Ishikawa (cell line): Measurements from ENCODE around the gene PSMA7.

Experiments used
- CEBPB ChIP-seq: IDR thresholded peaks from 2 replicates; pipeline ENCODE4 v1.6.1; 2012
- CREB1 ChIP-seq: IDR thresholded peaks from 2 replicates; pipeline ENCODE4 v1.6.1; 2012; ENCODE audit warnings: low read depth
- EGR1 ChIP-seq: IDR thresholded peaks from 2 replicates; pipeline ENCODE4 v1.6.1; 2012
- EP300 ChIP-seq: IDR thresholded peaks from 2 replicates; pipeline ENCODE4 v1.6.1; 2012; ENCODE audit warnings: borderline replicate concordance
- FOXM1 ChIP-seq: IDR thresholded peaks from 2 replicates; pipeline ENCODE4 v1.6.1; 2012; ENCODE audit warnings: low read depth, borderline replicate concordance
- NFIC ChIP-seq: IDR thresholded peaks from 2 replicates; pipeline ENCODE4 v1.6.1; 2012
- RAD21 ChIP-seq: IDR thresholded peaks from 2 replicates; pipeline ENCODE4 v1.6.1; 2012; ENCODE audit warnings: low read depth
- REST ChIP-seq: IDR thresholded peaks from 2 replicates; pipeline ENCODE4 v1.6.1; 2012; ENCODE audit warnings: low read depth, mild to moderate bottlenecking
- TAF1 ChIP-seq: IDR thresholded peaks from 2 replicates; pipeline ENCODE4 v1.6.1; 2012; ENCODE audit warnings: low read depth, mild to moderate bottlenecking
- TCF12 ChIP-seq: IDR thresholded peaks from 2 replicates; pipeline ENCODE4 v1.6.1; 2012; ENCODE audit warnings: low read depth
- TEAD4 ChIP-seq: IDR thresholded peaks from 2 replicates; pipeline ENCODE4 v1.6.1; 2012
- YY1 ChIP-seq: IDR thresholded peaks from 2 replicates; pipeline ENCODE4 v1.6.1; 2012; ENCODE audit warnings: low read depth
- ZBTB7A ChIP-seq: IDR thresholded peaks from 2 replicates; pipeline ENCODE4 v1.6.1; 2012; ENCODE audit warnings: low read depth
- TF ChIP-seq, protein P1 (sequence below): IDR thresholded peaks from 2 replicates; pipeline ENCODE4 v1.6.1; 2012
- TF ChIP-seq, protein P2 (sequence below): IDR thresholded peaks from 2 replicates; pipeline ENCODE4 v1.6.1; 2012

Gene PSMA7

DNA sequence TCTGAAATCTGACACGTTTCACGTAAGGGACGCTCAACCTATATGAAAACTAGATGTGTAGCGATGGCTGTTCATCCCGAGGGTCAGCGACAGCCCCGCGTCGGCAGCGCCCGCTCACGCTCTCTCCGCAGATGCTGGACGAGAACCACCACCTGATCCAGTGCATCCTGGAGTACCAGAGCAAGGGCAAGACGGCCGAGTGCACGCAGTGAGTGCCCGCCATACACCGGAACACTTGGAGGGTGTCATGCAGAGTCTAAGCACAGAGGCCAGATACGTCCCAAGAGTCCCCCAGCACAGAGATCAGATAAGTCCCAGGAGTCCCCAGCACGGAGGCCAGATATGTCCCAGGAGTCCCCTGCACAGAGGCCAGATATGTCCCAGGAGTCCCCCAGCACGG is 15.3 kb upstream of the PSMA7 start:
- TF ChIP-seq CREB1 (no peak), FOXM1 (no peak), YY1 (no peak), REST (no peak), RAD21 (no peak), TEAD4 (no peak), EGR1 (no peak), NFIC (no peak), ZBTB7A (no peak), TAF1 (no peak), TCF12 (no peak), CEBPB (no peak), EP300 (no peak)
- TF ChIP-seq, protein P1, sequence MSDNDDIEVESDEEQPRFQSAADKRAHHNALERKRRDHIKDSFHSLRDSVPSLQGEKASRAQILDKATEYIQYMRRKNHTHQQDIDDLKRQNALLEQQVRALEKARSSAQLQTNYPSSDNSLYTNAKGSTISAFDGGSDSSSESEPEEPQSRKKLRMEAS = no peak
- TF ChIP-seq, protein P2, sequence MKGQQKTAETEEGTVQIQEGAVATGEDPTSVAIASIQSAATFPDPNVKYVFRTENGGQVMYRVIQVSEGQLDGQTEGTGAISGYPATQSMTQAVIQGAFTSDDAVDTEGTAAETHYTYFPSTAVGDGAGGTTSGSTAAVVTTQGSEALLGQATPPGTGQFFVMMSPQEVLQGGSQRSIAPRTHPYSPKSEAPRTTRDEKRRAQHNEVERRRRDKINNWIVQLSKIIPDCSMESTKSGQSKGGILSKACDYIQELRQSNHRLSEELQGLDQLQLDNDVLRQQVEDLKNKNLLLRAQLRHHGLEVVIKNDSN = no peak

- no peak for TF ChIP-seq CREB1
Measured at GRCh38 chr20:62158088-62158400, 14.8 kb upstream of the PSMA7 start.

DNA sequence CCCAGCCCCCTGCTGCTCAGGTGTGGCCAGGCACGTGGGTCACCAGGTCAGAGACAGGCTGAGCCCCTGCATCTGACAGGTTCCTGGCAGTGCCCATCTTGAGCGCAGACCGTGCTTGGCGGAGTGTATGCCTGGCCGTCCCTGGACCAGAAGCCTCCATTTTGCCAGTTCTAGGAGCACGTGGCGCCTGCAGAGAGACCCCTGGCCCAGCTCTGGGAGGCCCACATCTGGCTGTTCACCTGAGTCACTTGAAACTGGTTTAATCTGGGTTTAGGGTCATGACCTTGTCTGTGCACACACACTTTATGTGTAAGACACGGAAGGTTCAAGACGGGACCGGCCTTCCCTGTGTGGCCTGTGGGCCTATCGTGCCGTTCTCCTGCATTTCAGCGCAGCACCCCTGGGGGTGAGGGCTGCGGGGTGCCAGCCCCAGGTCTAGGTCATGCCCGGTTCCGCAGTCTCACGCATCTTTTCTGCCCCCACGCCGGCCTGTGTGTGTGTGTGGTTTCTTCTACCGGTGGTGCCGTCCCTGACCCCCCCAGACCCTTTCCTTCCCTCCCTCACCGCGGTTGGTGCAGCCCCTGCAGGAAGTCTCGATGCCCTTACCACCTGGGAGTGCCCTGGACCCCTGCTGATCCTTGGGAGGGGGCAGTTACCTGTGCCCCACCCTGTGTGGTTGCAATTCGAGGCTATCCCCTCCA is 14.3 kb upstream of the PSMA7 start:
- no peak for TF ChIP-seq TEAD4
- no peak for TF ChIP-seq YY1
- TF ChIP-seq, protein P1 = no peak
- TF ChIP-seq, protein P2 = no peak
- no peak for TF ChIP-seq FOXM1

DNA sequence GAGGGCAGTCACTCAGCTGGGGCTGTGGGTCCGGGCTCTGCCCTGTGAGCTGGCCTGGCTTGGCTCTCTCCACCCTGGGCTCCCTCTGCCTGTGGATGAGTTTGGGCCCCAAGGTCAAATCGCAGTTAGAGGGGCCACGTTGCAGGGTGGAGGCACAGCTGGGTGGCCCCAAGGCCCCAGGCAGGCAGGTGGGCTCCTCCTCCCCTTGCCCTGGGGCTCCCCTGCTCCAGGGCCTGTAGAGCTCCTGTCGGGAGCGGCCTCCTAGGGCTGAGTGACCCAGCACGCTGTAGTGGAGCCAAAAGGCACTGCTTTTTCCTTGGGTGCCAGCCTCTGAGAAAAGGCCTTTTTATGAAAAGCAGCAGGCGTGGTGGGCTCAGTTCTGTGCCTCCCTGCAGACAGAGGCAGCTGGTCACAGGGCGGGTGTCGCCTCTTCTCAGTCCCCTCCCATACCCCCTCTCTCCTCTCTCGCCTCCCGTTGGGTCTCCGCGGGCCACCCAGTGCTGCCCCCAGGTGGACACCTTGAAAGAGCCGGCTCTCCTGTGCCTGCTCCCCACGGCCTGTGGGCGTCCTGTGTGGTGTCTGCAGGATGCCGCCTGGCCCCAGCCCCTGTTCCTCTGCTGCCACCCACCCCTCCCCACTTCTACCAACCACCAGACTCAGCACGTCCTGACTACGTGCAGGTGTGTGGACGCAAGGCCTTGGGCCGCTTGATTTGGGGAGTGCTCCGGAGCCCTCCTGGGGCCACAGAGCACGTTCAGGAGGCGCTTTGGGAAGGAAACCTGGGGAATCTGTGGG is 13.6 kb upstream of the PSMA7 start:
- TF ChIP-seq YY1 = no peak
- TF ChIP-seq RAD21 = peak; percentile 34; the same call in 1 of the 2 replicates

- TF ChIP-seq FOXM1 (no peak), TCF12 (no peak), YY1 (no peak), EGR1 (no peak), NFIC (no peak), RAD21 (no peak), EP300 (no peak), CEBPB (no peak), REST (no peak), CREB1 (no peak), TEAD4 (no peak), TAF1 (no peak), ZBTB7A (no peak)
- TF ChIP-seq, protein P2 = no peak
- TF ChIP-seq, protein P1 = no peak
Measured at GRCh38 chr20:62156254-62156556, 13.0 kb upstream of the PSMA7 start.
